ENCODE data around the gene STK33.

- TF ChIP-seq ZNF766 (CRISPR knock-in tag; IDR thresholded peaks at IDR 0.05; ENCODE audit: borderline replicate concordance) (no peak), POLR2A (IDR thresholded peaks at IDR 0.05; ENCODE audit: insufficient read depth in 1 of 2, low read depth in 2 of 2, low read length in 2 of 2) (no peak), ESRRA (CRISPR knock-in tag; IDR thresholded peaks at IDR 0.05; ENCODE audit: low read depth) (no peak), MLX (CRISPR knock-in tag; IDR thresholded peaks at IDR 0.05) (no peak)
Observed at GRCh38 chr11:8415195-8415594, 178.8 kb downstream of the STK33 start.
